C4-2B (cell line): ENCODE data around the gene KLK11.

Source experiments
- CTCF ChIP-seq: fragments of 450-650 bp; conservative IDR thresholded peaks from 2 replicates; pipeline ENCODE4 v1.5.1; 2017; ENCODE audit warnings: mild to moderate bottlenecking
- ZFX ChIP-seq: fragments of 450-650 bp; IDR thresholded peaks from 2 replicates; pipeline ENCODE4 v1.6.1; 2017

- no peak for TF ChIP-seq CTCF
- TF ChIP-seq ZFX = no peak
These were observed 4.2 kb upstream of the KLK11 start for GRCh38 chr19:51030631-51031030.
